ENCODE results near the gene TMEM144.

DNA sequence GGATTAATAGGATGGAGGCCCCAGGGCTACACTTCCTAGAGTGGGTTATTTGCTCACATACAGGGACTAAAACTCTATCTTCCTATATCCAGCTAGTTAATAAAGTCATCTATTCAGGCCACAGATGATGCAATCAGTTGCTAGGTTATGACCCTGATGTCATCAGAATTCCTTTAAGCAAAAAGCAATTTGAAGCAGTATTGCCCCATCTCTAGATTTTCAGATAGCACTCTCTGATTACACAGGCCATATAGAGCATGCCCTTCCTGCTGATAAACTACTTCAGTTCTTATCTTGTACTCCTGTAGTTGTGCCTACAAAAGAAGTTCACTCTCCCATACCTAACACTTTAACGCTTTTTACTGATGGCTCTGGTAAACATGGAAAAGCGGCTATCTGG lies 84.8 kb downstream of the TMEM144 start:
- TF ChIP-seq, protein P1, sequence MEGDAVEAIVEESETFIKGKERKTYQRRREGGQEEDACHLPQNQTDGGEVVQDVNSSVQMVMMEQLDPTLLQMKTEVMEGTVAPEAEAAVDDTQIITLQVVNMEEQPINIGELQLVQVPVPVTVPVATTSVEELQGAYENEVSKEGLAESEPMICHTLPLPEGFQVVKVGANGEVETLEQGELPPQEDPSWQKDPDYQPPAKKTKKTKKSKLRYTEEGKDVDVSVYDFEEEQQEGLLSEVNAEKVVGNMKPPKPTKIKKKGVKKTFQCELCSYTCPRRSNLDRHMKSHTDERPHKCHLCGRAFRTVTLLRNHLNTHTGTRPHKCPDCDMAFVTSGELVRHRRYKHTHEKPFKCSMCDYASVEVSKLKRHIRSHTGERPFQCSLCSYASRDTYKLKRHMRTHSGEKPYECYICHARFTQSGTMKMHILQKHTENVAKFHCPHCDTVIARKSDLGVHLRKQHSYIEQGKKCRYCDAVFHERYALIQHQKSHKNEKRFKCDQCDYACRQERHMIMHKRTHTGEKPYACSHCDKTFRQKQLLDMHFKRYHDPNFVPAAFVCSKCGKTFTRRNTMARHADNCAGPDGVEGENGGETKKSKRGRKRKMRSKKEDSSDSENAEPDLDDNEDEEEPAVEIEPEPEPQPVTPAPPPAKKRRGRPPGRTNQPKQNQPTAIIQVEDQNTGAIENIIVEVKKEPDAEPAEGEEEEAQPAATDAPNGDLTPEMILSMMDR (IDR thresholded peaks at IDR 0.05; ENCODE audit: insufficient read depth, low read depth, low read length), result no peak
- TF ChIP-seq EZH2 (IDR thresholded peaks at IDR 0.05; ENCODE audit: insufficient read depth, low read length), result no peak
